DMS 273 (cell line): ENCODE results near the gene HPCAL1.

Experiments
- DNase-seq: peaks from one replicate; lab custom pipeline; 2025; ENCODE audit not compliant: unreplicated experiment; lab: John Stamatoyannopoulos, UW

The HPCAL1 gene

GRCh38 chr2:10368491-10369231 lies 66.0 kb downstream of the HPCAL1 start:
- DNase-seq = no peak

GRCh38 chr2:10369269-10370255 lies 66.9 kb downstream of the HPCAL1 start:
- no peak for DNase-seq

GRCh38 chr2:10370390-10370789 lies 67.7 kb downstream of the HPCAL1 start:
- no peak for DNase-seq

GRCh38 chr2:10370895-10371294 lies 68.2 kb downstream of the HPCAL1 start:
- no peak for DNase-seq

GRCh38 chr2:10371441-10372196 lies 68.9 kb downstream of the HPCAL1 start:
- no peak for DNase-seq

- DNase-seq = no peak
Observed at GRCh38 chr2:10372203-10372861, 69.6 kb downstream of the HPCAL1 start.

GRCh38 chr2:10372862-10373240 lies 70.1 kb downstream of the HPCAL1 start:
- no peak for DNase-seq

GRCh38 chr2:10373931-10374330 lies 71.2 kb downstream of the HPCAL1 start:
- DNase-seq = no peak

- no peak for DNase-seq
Observed at GRCh38 chr2:10374362-10374943, 71.7 kb downstream of the HPCAL1 start.

GRCh38 chr2:10375570-10376281 lies 73.0 kb downstream of the HPCAL1 start:
- DNase-seq = no peak

- no peak for DNase-seq
Observed at GRCh38 chr2:10377052-10377746, 74.5 kb downstream of the HPCAL1 start.

- DNase-seq = no peak
Observed at GRCh38 chr2:10377747-10378085, 75.0 kb downstream of the HPCAL1 start.

GRCh38 chr2:10378189-10378588 lies 75.5 kb downstream of the HPCAL1 start:
- no peak for DNase-seq

GRCh38 chr2:10380048-10380926 lies 77.6 kb downstream of the HPCAL1 start:
- DNase-seq = peak; percentile 34

GRCh38 chr2:10381997-10382353 lies 79.3 kb downstream of the HPCAL1 start:
- DNase-seq = no peak

GRCh38 chr2:10382354-10383061 lies 79.8 kb downstream of the HPCAL1 start:
- DNase-seq = no peak

- DNase-seq = no peak
Observed at GRCh38 chr2:10383960-10384734, 81.4 kb downstream of the HPCAL1 start.
